ENCODE results near the gene KCND3. TPM values are rescaled to one million over a fixed set of nuclear protein-coding genes. Genes with fewer than 3 reads are reported as not detected.

KCND3 gene
- total RNA-seq, 1 donor from 2014 or later: 0.06 TPM

DNA sequence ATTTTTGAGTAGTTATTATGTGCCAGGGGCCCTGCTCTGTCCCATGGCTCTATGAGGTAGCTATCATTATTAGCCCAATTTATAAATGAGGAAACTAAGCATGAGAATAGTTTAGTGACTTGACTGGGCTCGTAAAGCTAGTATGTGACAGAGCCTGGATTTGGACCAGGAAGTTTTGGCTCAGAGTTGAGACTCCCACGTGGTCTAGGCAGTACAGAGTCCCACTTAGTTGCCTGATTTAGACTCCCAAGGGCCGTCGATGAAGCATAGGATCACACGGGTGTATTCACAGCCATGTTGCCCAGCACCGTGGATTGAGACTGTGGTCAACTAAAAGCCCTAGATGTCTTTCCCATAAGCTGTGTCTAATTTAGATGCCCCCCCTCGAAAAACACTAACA, 152.1 kb downstream of the KCND3 start:
- Histone ChIP-seq H3K4me3 (no peak overlapping the region), H3K36me3 (no peaks in the 10 kb centered on the region), H2AFZ (replicated peaks) (no peak overlapping the region), H3K9me3 (ENCODE audit: low read depth) (no peaks in the 10 kb centered on the region), H3K27me3 (no peaks in the 10 kb centered on the region), H3K4me2 (no peak overlapping the region), H3K27ac (no peak overlapping the region), H3K4me1 (peaks cover 6% of the 10 kb centered on the region), H4K20me1 (ENCODE audit: low read depth) (no peaks in the 10 kb centered on the region), H3K79me2 (ENCODE audit: low read depth) (no peaks in the 10 kb centered on the region), H3F3A (ENCODE audit: low read depth) (no peaks in the 10 kb centered on the region), H3K9ac (no peak overlapping the region)
- Mint-ChIP-seq H3K4me3 (no peak overlapping the region), H3K27ac (no peak overlapping the region), H3K4me1 (no peaks in the 10 kb centered on the region), H3K27me3 (ENCODE audit: insufficient read depth, low read depth) (peaks cover 8% of the 10 kb centered on the region), H3K9me3 (peaks cover 2% of the 10 kb centered on the region), H3K36me3 (no peaks in the 10 kb centered on the region)
- DNase-seq (ENCODE audit: low spot score): no peak
- no peak for TF ChIP-seq EZH2phosphoT487 (IDR thresholded peaks at IDR 0.05)

DNA sequence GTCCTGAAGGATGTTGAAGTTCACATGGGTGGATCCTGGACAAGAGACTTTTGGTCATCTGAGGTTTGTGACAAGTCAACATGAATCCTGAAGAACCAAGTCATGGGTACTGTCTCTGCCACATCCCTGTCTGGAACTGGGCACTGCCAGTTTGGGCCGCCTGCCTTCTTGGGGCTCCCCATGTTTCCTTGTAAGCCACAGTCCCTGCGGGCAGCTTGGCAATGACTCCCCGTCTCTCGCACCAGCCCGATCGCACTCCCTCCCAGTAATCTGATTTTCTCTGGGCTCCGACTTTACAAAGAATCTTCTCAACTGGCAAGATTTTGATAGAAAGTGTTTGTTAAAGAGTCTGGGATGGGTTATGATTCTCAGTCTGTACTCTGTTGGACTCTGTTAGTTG, 153.4 kb downstream of the KCND3 start:
- Mint-ChIP-seq H3K9me3 (peaks cover 2% of the 10 kb centered on the region), H3K27ac (no peak overlapping the region), H3K27me3 (ENCODE audit: insufficient read depth, low read depth) (peaks cover 9% of the 10 kb centered on the region), H3K36me3 (no peaks in the 10 kb centered on the region), H3K4me3 (no peak overlapping the region), H3K4me1 (no peaks in the 10 kb centered on the region)
- Histone ChIP-seq H4K20me1 (ENCODE audit: low read depth) (no peaks in the 10 kb centered on the region), H3K36me3 (no peaks in the 10 kb centered on the region), H3K9me3 (ENCODE audit: low read depth) (no peaks in the 10 kb centered on the region), H3K9ac (no peak overlapping the region), H3F3A (ENCODE audit: low read depth) (no peaks in the 10 kb centered on the region), H3K4me2 (no peak overlapping the region), H2AFZ (replicated peaks) (no peak overlapping the region), H3K27me3 (no peaks in the 10 kb centered on the region), H3K27ac (no peak overlapping the region), H3K4me3 (no peak overlapping the region), H3K79me2 (ENCODE audit: low read depth) (no peaks in the 10 kb centered on the region), H3K4me1 (peaks cover 6% of the 10 kb centered on the region)
- TF ChIP-seq EZH2 (IDR thresholded peaks at IDR 0.05): no peak
- TF ChIP-seq, protein P1, sequence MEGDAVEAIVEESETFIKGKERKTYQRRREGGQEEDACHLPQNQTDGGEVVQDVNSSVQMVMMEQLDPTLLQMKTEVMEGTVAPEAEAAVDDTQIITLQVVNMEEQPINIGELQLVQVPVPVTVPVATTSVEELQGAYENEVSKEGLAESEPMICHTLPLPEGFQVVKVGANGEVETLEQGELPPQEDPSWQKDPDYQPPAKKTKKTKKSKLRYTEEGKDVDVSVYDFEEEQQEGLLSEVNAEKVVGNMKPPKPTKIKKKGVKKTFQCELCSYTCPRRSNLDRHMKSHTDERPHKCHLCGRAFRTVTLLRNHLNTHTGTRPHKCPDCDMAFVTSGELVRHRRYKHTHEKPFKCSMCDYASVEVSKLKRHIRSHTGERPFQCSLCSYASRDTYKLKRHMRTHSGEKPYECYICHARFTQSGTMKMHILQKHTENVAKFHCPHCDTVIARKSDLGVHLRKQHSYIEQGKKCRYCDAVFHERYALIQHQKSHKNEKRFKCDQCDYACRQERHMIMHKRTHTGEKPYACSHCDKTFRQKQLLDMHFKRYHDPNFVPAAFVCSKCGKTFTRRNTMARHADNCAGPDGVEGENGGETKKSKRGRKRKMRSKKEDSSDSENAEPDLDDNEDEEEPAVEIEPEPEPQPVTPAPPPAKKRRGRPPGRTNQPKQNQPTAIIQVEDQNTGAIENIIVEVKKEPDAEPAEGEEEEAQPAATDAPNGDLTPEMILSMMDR (IDR thresholded peaks at IDR 0.05): no peak
- no peak for TF ChIP-seq EZH2phosphoT487 (IDR thresholded peaks at IDR 0.05)
- DNase-seq (ENCODE audit: low spot score): no peak

- H3K4me1 ChIP-seq: peaks cover 6% of the 10 kb centered on the region
- H2AFZ ChIP-seq (replicated peaks): no peak overlapping the region
- no peaks in the 10 kb centered on the region for H4K20me1 ChIP-seq (ENCODE audit: low read depth)
- H3K27ac ChIP-seq: no peak overlapping the region
- no peak overlapping the region for H3K27ac Mint-ChIP-seq
- H3K4me1 Mint-ChIP-seq: no peaks in the 10 kb centered on the region
- H3K4me3 ChIP-seq: no peak overlapping the region
- H3K79me2 ChIP-seq (ENCODE audit: low read depth): no peaks in the 10 kb centered on the region
- H3K27me3 Mint-ChIP-seq (ENCODE audit: insufficient read depth, low read depth): peaks cover 9% of the 10 kb centered on the region
- peaks cover 2% of the 10 kb centered on the region for H3K9me3 Mint-ChIP-seq
- no peaks in the 10 kb centered on the region for H3K36me3 Mint-ChIP-seq
- DNase-seq (ENCODE audit: low spot score): no peak
- no peaks in the 10 kb centered on the region for H3F3A ChIP-seq (ENCODE audit: low read depth)
- H3K9me3 ChIP-seq (ENCODE audit: low read depth): no peaks in the 10 kb centered on the region
- no peak overlapping the region for H3K9ac ChIP-seq
- TF ChIP-seq EZH2phosphoT487 (IDR thresholded peaks at IDR 0.05) (no peak), EZH2 (IDR thresholded peaks at IDR 0.05) (no peak)
- TF ChIP-seq, protein P1 (IDR thresholded peaks at IDR 0.05): no peak
- H3K27me3 ChIP-seq: no peaks in the 10 kb centered on the region
- no peaks in the 10 kb centered on the region for H3K36me3 ChIP-seq
- no peak overlapping the region for H3K4me3 Mint-ChIP-seq
- no peak overlapping the region for H3K4me2 ChIP-seq
Observed at GRCh38 chr1:111835514-111835913, 154.0 kb downstream of the KCND3 start.

DNA sequence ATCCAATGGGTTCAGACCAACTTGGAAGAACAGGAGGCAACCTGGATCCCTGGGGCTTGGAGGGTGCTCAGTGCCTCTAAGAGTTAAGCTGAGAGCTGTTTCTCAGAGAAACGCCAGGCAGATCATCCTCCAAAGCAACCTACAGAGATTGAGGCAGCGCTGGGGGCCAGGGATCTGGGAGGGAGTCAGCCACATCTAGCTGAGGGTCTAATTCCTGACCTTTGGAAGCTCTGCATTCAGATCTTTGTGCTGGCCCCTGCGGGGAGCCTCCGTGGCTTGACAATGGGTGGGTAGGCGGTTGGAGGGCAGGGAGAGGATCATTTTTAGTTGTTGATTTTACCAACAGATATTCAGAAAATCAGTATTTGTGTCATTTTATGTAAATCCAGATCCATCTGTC, 154.5 kb downstream of the KCND3 start:
- H3K27me3 ChIP-seq: no peaks in the 10 kb centered on the region
- no peak overlapping the region for H2AFZ ChIP-seq (replicated peaks)
- peaks cover 2% of the 10 kb centered on the region for H3K9me3 Mint-ChIP-seq
- peaks cover 11% of the 10 kb centered on the region for H3K27me3 Mint-ChIP-seq (ENCODE audit: insufficient read depth, low read depth)
- peaks cover 6% of the 10 kb centered on the region for H3K4me1 ChIP-seq
- H3K4me2 ChIP-seq: no peak overlapping the region
- H3K4me3 ChIP-seq: no peak overlapping the region
- H3K27ac ChIP-seq: no peak overlapping the region
- no peaks in the 10 kb centered on the region for H3K36me3 Mint-ChIP-seq
- no peaks in the 10 kb centered on the region for H4K20me1 ChIP-seq (ENCODE audit: low read depth)
- DNase-seq (ENCODE audit: low spot score): no peak
- no peaks in the 10 kb centered on the region for H3K79me2 ChIP-seq (ENCODE audit: low read depth)
- H3K27ac Mint-ChIP-seq: no peak overlapping the region
- no peaks in the 10 kb centered on the region for H3K4me1 Mint-ChIP-seq
- no peak overlapping the region for H3K9ac ChIP-seq
- H3K9me3 ChIP-seq (ENCODE audit: low read depth): no peaks in the 10 kb centered on the region
- TF ChIP-seq, protein P1 (IDR thresholded peaks at IDR 0.05): no peak
- no peak for TF ChIP-seq EZH2 (IDR thresholded peaks at IDR 0.05)
- TF ChIP-seq EZH2phosphoT487 (IDR thresholded peaks at IDR 0.05): no peak
- H3F3A ChIP-seq (ENCODE audit: low read depth): no peaks in the 10 kb centered on the region
- H3K36me3 ChIP-seq: no peaks in the 10 kb centered on the region
- no peak overlapping the region for H3K4me3 Mint-ChIP-seq

Data from neural progenitor cell (in vitro differentiated cells).